ENCODE results near the gene ADAMTSL5. TPM values are rescaled to one million over a fixed set of nuclear protein-coding genes. Genes with fewer than 3 reads are reported as not detected.

Gene ADAMTSL5
- total and polyA plus RNA-seq, 9 of the 15 experiments (the other 6 are each of a cell fraction or from before 2014, with no cell fraction given): 1.0 to 11.6 (median 4.1) TPM

GRCh38 chr19:1507763-1508506 lies 4.9 kb downstream of the ADAMTSL5 start (continued):
- 0 out of 2 replicates have a peak, but pooled peaks have one; percentile 35 for TF ChIP-seq CEBPZ (IDR thresholded peaks at IDR 0.05; ENCODE audit: borderline replicate concordance, low read depth, low read length)
- TF ChIP-seq SNIP1 (IDR thresholded peaks at IDR 0.05; ENCODE audit: low read depth): no peak
- peak; percentile 69; the same call in 1 of the 2 replicates for TF ChIP-seq ZNF395 (CRISPR knock-in tag; IDR thresholded peaks at IDR 0.05)
- TF ChIP-seq TCF15 (CRISPR knock-in tag; IDR thresholded peaks at IDR 0.05): no peak
- TF ChIP-seq MEIS2 (IDR thresholded peaks at IDR 0.05; ENCODE audit: partially characterized antibody): peak; percentile 48
- no peak for TF ChIP-seq PTTG1 (tag; IDR thresholded peaks at IDR 0.05; ENCODE audit: low read depth)
- TF ChIP-seq RERE (CRISPR knock-in tag; IDR thresholded peaks at IDR 0.05; ENCODE audit: borderline replicate concordance): no peak
- TF ChIP-seq ZKSCAN1 (IDR thresholded peaks at IDR 0.05; ENCODE audit: low read depth, low read length): no peak
- no peak for TF ChIP-seq ZNF717 (CRISPR knock-in tag; IDR thresholded peaks at IDR 0.05)
- TF ChIP-seq NR2F6 (CRISPR knock-in tag; IDR thresholded peaks at IDR 0.05): no peak
- peak; percentile 52; the same call in 1 of the 2 replicates for TF ChIP-seq ATF1 (CRISPR knock-in tag; IDR thresholded peaks at IDR 0.05)
- peak; percentile 97 for TF ChIP-seq ATF1 (tag; IDR thresholded peaks at IDR 0.05)
- peak; percentile 76 for TF ChIP-seq POLR2G (IDR thresholded peaks at IDR 0.05; ENCODE audit: low read depth, low read length)
- TF ChIP-seq RHOXF2B (CRISPR knock-in tag; conservative IDR thresholded peaks at IDR 0.05): peak; percentile 77; the same call in 1 of the 2 replicates
- TF ChIP-seq KDM1A (IDR thresholded peaks at IDR 0.05): no peak
- TF ChIP-seq ATF7 (IDR thresholded peaks at IDR 0.05): peak; percentile 85
